Suprapubic skin (tissue), 3 donors: ENCODE results near the gene TAS1R2.
"Not testable (repeated sequence)": the region's sequence is repeated elsewhere in the genome, so short reads cannot be mapped to it uniquely, and the experiment has no call there.

Experiments
- POLR2AphosphoS5 ChIP-seq, 3 donors: sonication (generic); formaldehyde crosslinking; IDR thresholded peaks; one replicate each; pipeline ENCODE4 v1.6.1; 2017; ENCODE audit warnings: antibody characterized with exemption in 3 of 3
- TF ChIP-seq, protein P1 (sequence below), 2 donors: fragments of 200-600 bp in 1 of 2; fragments of 450-650 bp in 1 of 2; sonication (generic) in 1 of 2; IDR thresholded peaks; one replicate each; pipeline ENCODE4 v1.5.1; 2016 to 2019; ENCODE audit warnings: antibody characterized with exemption in 2 of 2, mild to moderate bottlenecking in 1 of 2, moderate library complexity in 1 of 2

DNA sequence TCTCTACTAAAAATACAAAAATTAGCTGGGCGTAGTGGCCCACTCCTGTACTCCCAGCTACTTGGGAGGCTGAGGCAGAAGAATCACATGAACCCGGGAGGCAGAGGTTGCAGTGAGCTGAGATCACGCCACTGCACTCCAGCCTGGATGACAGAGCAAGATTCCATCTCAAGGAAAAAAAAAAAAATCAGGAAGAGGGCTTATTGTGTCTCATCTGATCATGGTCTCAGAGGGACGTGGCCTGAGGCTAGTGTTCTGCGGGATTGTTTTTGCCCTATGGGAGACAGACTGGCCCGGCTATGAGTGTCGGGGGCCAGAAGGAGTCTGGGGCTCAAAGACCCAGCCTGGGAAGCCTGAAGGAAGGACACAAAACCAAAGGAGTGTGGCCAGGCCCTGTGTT lies 32.4 kb upstream of the TAS1R2 start:
- TF ChIP-seq, protein P1, sequence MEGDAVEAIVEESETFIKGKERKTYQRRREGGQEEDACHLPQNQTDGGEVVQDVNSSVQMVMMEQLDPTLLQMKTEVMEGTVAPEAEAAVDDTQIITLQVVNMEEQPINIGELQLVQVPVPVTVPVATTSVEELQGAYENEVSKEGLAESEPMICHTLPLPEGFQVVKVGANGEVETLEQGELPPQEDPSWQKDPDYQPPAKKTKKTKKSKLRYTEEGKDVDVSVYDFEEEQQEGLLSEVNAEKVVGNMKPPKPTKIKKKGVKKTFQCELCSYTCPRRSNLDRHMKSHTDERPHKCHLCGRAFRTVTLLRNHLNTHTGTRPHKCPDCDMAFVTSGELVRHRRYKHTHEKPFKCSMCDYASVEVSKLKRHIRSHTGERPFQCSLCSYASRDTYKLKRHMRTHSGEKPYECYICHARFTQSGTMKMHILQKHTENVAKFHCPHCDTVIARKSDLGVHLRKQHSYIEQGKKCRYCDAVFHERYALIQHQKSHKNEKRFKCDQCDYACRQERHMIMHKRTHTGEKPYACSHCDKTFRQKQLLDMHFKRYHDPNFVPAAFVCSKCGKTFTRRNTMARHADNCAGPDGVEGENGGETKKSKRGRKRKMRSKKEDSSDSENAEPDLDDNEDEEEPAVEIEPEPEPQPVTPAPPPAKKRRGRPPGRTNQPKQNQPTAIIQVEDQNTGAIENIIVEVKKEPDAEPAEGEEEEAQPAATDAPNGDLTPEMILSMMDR (IDR thresholded peaks at IDR 0.05), result not testable (repeated sequence)
- not testable (repeated sequence) for TF ChIP-seq POLR2AphosphoS5 (IDR thresholded peaks at IDR 0.05)
